NCI-H748 treated with DMSO at 0.1 percent for 48 hours (cell line): ENCODE data around the gene ACRV1.

ENCODE experiments used
- DNase-seq: peaks from one replicate; lab custom pipeline; 2025; lab: John Stamatoyannopoulos, UW

Gene ACRV1

DNA sequence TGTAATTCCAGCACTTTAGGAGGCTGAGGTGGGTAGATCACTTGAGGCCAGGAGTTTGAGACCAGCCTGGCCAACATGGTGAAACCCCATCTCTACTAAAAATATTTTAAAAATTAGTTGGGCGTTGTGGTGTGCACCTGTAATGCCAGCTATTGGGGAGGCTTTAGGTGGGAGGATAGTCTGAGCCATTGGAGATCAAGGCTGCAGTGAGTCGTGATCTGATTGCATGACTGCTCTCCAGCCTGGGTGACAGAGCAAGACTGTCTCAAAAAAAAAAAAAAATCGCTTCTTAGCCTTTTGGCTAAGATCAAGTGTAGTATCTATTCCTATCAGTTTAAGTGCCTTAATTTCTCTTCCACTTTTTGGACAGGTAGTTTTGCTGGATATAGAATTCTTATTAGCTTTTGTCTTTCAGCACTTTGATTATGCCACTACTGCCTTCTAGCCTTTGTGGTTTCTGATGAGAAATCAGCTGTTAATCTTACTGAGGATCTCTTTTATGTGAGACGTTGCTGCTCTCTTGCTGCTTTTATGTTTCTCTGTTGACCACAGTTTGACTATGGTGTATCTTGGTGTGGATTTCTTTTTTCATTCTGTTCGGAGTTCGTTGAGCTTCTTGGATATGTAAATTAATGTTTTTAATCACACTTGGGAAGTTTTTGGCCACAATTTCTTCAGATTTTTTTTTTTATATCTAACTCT, 31.0 kb downstream of the ACRV1 start:
- DNase-seq = no peak

GRCh38 chr11:125645871-125646270, 34.8 kb downstream of the ACRV1 start:
- no peak for DNase-seq

DNA sequence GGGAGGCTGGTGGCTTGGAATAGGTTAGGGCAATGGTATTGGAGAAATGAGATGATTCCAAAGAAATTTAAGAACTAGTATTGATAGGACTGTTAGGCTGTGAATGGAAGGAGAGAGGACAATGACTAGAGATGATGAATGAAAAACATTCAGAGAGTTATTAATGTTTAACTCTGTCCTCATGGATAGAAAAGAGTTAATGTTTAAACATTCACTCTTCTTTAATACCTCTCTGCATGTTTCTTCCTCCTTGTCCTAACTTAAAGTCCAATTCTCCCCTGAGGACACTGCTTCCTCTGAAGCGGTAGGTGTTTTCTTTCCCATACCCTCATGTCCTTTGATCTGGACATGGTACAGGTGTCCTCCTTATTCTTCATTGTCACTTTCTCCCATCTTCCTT, 42.3 kb downstream of the ACRV1 start:
- DNase-seq = no peak

GRCh38 chr11:125637840-125638239, 42.8 kb downstream of the ACRV1 start:
- no peak for DNase-seq

- no peak for DNase-seq
These were observed 53.3 kb downstream of the ACRV1 start for GRCh38 chr11:125627236-125627910.

DNA sequence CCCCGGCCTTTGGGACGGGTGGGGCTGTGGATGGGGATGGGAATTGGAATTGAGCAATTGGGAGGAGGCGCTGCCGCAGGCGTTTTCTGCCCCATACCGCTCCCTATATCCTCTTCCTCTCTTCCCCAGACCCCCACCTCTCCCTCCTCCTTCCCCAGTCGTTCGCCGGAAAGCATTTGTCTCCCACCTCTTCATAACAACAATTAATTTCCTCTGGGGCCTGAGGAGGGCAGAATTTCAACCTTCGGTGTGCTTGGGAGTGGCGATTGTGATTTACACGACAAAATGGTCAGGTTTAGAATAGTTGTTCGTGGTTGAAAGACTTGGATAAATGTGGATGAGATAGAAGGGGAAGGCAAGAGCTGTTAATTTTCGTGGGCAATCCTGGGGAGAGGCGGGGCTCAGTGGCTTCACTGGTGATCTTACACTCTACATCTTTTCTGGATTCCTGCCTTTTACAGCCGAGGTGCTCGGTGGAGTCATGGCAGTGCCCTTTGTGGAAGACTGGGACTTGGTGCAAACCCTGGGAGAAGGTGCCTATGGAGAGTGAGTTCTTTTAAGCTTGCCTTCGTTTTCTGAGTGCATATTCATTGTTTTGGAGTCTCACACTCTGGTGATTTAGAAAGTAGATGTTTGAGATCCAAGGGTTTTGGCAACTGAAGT, 54.2 kb downstream of the ACRV1 start:
- peak; percentile 59 for DNase-seq

- DNase-seq = peak; percentile 60
These were observed 54.9 kb downstream of the ACRV1 start for GRCh38 chr11:125625630-125626287.

DNA sequence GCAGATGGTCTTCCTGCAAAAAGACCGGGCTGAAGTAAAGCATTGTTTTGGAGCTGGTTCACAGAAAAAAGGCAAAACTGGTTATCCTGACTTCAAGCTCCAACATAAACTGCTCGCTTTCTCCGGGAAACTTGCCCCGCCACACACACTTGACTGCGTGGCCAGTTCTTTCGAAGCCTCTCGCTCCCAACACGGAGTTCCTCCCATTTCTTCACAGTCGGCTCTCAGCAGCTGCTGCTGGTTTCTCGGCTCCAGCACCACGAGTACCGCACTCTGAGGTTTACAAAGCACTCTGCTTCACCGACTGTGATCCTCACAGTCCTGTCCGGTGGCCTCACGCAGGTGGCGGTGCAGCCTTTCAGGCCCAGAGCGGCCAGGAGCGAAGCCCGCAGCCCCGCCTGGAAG, 55.4 kb downstream of the ACRV1 start:
- no peak for DNase-seq

DNA sequence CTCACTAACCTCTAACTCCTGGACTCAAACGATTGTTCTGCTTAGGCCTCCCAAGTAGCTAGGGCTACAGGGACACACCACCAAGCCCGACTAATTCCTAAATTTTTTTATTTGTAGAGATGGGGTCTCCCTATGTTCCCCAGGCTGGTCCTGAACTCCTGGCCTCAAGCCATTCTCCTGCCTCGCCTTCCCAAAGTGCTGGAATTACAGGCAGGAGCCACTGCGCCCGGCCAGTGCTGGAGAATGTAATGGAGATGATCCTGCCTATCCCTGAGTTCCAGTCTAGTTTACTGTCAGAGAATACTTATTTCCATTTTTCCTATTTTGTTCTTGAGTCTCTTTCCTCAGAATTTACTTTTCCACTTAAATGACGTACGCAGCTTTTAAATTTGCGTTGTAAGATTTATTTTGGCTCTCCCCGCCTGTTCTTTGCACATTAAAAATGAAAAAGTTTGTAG, 55.9 kb downstream of the ACRV1 start, which contains the start of gene CHEK1:
Gene CHEK1, plus strand, starts transcription at position 408 of the 458 bp plus-strand sequence. CDS start 1,606 bp downstream, outside the sequence.
- DNase-seq = no peak

GRCh38 chr11:125623064-125623463, 57.6 kb downstream of the ACRV1 start:
- DNase-seq = no peak

- no peak for DNase-seq
These were observed 58.7 kb downstream of the ACRV1 start for GRCh38 chr11:125621995-125622394.
